Activated B cell treated with CpG ODN at 0.5 μM for 24 hours (primary cell): ENCODE data around the gene ARHGAP40. TPM values are rescaled to one million over a fixed set of nuclear protein-coding genes. Genes with fewer than 3 reads are reported as not detected.

Source experiments
- ATAC-seq: fragments of 200-7000 bp; cut with Tn5 transposase; one replicate; pipeline ENCODE4 v1.10.0; 2021; ENCODE audit warnings: low read depth, mild to moderate bottlenecking, moderate library complexity
- CTCF ChIA-PET: fragments of 350-600 bp; sonication (Branson Sonifier 250); formaldehyde crosslinking; loops from one replicate; lab custom pipeline; 2021; ENCODE audit warnings: antibody characterized with exemption; lab: Charles Lee
- POLR2A ChIA-PET: fragments of 350-600 bp; sonication (Branson Sonifier 250); formaldehyde crosslinking; loops from one replicate; lab custom pipeline; 2021; ENCODE audit warnings: antibody characterized with exemption; lab: Charles Lee
- DNase-seq: peaks from one replicate; pipeline ENCODE4 v3.0.0; 2022
- H3K27ac Mint-ChIP-seq: one replicate; pipeline ENCODE4 v1.8.0; 2020; ENCODE audit warnings: mixed read lengths
- H3K27me3 Mint-ChIP-seq: one replicate; pipeline ENCODE4 v1.8.0; 2021; ENCODE audit warnings: mixed read lengths
- H3K36me3 Mint-ChIP-seq: one replicate; pipeline ENCODE4 v1.8.0; 2021; ENCODE audit warnings: low read depth, mixed read lengths
- H3K4me1 Mint-ChIP-seq: one replicate; pipeline ENCODE4 v1.8.0; 2021; ENCODE audit warnings: mixed read lengths
- H3K4me3 Mint-ChIP-seq: one replicate; pipeline ENCODE4 v1.8.0; 2020; ENCODE audit warnings: mild to moderate bottlenecking, mixed read lengths
- H3K9me3 Mint-ChIP-seq: one replicate; pipeline ENCODE4 v1.8.0; 2020; ENCODE audit warnings: mixed read lengths
- CTCF ChIP-seq: fragments of 200-600 bp; IDR thresholded peaks from one replicate; pipeline ENCODE4 v1.8.0; 2022; ENCODE audit warnings: antibody characterized with exemption, mild to moderate bottlenecking
- intact Hi-C: fragments of 100-400 bp; cut with micrococcal nuclease; formaldehyde crosslinking; loops from one replicate; pipeline ENCODE4 v1.15.1; 2024
- total RNA-seq: library from RNA; stranded (reverse); gene quantifications from 2 replicates; pipeline ENCODE4 v1.2.3, GENCODE V29; 2022

Gene ARHGAP40
- total RNA-seq, 1 donor from 2014 or later, result not detected

- Mint-ChIP-seq H3K4me3 (no peak overlapping the region), H3K4me1 (peaks cover 8% of the 10 kb centered on the region), H3K27ac (no peak overlapping the region), H3K27me3 (peaks cover 12% of the 10 kb centered on the region), H3K36me3 (no peaks in the 10 kb centered on the region), H3K9me3 (peaks cover 3% of the 10 kb centered on the region)
- POLR2A ChIA-PET, result no interaction called here
- no peak for ATAC-seq
- DNase-seq, result no peak
- intact Hi-C loops, result no loop called here
- no peak for TF ChIP-seq CTCF
- CTCF ChIA-PET, result interaction anchor here (1.1 to 1.9 kb wide), 2 partner anchors 116 to 259 kb away, joined by 3 to 5 read pairs; no protein-coding TSS in a partner anchor
These were observed 34.2 kb downstream of the ARHGAP40 start for GRCh38 chr20:38635721-38636288.

- CTCF ChIA-PET, result no interaction called here
- Mint-ChIP-seq H3K27me3 (peaks cover 28% of the 10 kb centered on the region), H3K27ac (no peak overlapping the region), H3K4me3 (no peak overlapping the region), H3K4me1 (peaks cover 16% of the 10 kb centered on the region), H3K36me3 (no peaks in the 10 kb centered on the region), H3K9me3 (peaks cover 3% of the 10 kb centered on the region)
- ATAC-seq, result no peak
- intact Hi-C loops, result no loop called here
- no peak for TF ChIP-seq CTCF
- no peak for DNase-seq
- POLR2A ChIA-PET, result interaction anchor here (0.7 kb wide), 1 partner anchor 267 kb away, joined by 5 read pairs; no protein-coding TSS in a partner anchor
These were observed 38.9 kb downstream of the ARHGAP40 start for GRCh38 chr20:38640521-38640920.

- Mint-ChIP-seq H3K27ac (no peak overlapping the region), H3K9me3 (no peaks in the 10 kb centered on the region), H3K27me3 (peaks cover 28% of the 10 kb centered on the region), H3K4me3 (no peak overlapping the region), H3K4me1 (peaks cover 27% of the 10 kb centered on the region), H3K36me3 (no peaks in the 10 kb centered on the region)
- DNase-seq (no peak), ATAC-seq (no peak)
- TF ChIP-seq CTCF, result no peak
- ChIA-PET CTCF (interaction anchor here (1.5 kb wide), 1 partner anchor 8 kb away, joined by 3 read pairs; no protein-coding TSS in a partner anchor), POLR2A (interaction anchor here (0.6 kb wide), 1 partner anchor 322 kb away, joined by 3 read pairs; no protein-coding TSS in a partner anchor)
- intact Hi-C loops, result no loop called here
These were observed 40.9 kb downstream of the ARHGAP40 start for GRCh38 chr20:38642498-38642897.

- ATAC-seq (no peak), DNase-seq (no peak)
- Mint-ChIP-seq H3K36me3 (no peaks in the 10 kb centered on the region), H3K4me1 (peaks cover 26% of the 10 kb centered on the region), H3K9me3 (no peaks in the 10 kb centered on the region), H3K27ac (no peak overlapping the region), H3K4me3 (no peak overlapping the region), H3K27me3 (peaks cover 27% of the 10 kb centered on the region)
- ChIA-PET CTCF (interaction anchor here (0.9 to 1.7 kb wide), 5 partner anchors 105 to 404 kb away, joined by 3 to 8 read pairs (median 6); no protein-coding TSS in a partner anchor), POLR2A (no interaction called here)
- TF ChIP-seq CTCF, result no peak
- intact Hi-C loops, result no loop called here
These were observed 43.1 kb downstream of the ARHGAP40 start for GRCh38 chr20:38644588-38645260.

GRCh38 chr20:38645351-38645750 is 43.7 kb downstream of the ARHGAP40 start:
- intact Hi-C loops, result no loop called here
- Mint-ChIP-seq H3K27me3 (peaks cover 30% of the 10 kb centered on the region), H3K4me1 (peaks cover 22% of the 10 kb centered on the region), H3K4me3 (peak overlapping the region; percentile 81), H3K36me3 (no peaks in the 10 kb centered on the region), H3K27ac (no peak overlapping the region), H3K9me3 (no peaks in the 10 kb centered on the region)
- ChIA-PET POLR2A (interaction anchor here (0.6 to 1.3 kb wide), 2 partner anchors 122 to 317 kb away, joined by 3 read pairs; partner anchors contain the start of gene DHX35), CTCF (interaction anchor here (0.9 to 1.7 kb wide), 8 partner anchors 10 to 436 kb away, joined by 3 to 8 read pairs (median 4); no protein-coding TSS in a partner anchor)
- ATAC-seq (no peak), DNase-seq (peak; percentile 18)
- TF ChIP-seq CTCF, result no peak
